ENCODE measurements around the gene TMEM42. TPM values are rescaled to one million over a fixed set of nuclear protein-coding genes. Genes with fewer than 3 reads are reported as not detected.

Gene TMEM42
- total and polyA plus RNA-seq, 2 of the 8 experiments (the other 6 are each of a cell fraction or from before 2014, with no cell fraction given), result 11.2 to 41.4 TPM

- TF ChIP-seq SIX5 (IDR thresholded peaks at IDR 0.05; ENCODE audit: low read depth, low read length) (no peak), KDM5A (IDR thresholded peaks at IDR 0.05; ENCODE audit: low read length) (no peak), SAP30 (IDR thresholded peaks at IDR 0.05; ENCODE audit: insufficient read depth, insufficient replicate concordance, low read length) (no peak), ZNF274 (IDR thresholded peaks at IDR 0.05; ENCODE audit: borderline replicate concordance, extremely low read depth, low read length) (no peak)
These were observed 26.0 kb upstream of the TMEM42 start (continued) for GRCh38 chr3:44835684-44836083.

Measured in H1 (cell line).